Measurements from ENCODE around the gene HSPA1L.

HSPA1L gene

GRCh38 chr6:31762356-31762755, 52.7 kb downstream of the HSPA1L start, which contains the start of gene SAPCD1:
Gene SAPCD1 (plus strand): TSS chr6:31762656. CDS start chr6:31763055, 399 bp downstream.
- DNase-seq, result no peak

DNA sequence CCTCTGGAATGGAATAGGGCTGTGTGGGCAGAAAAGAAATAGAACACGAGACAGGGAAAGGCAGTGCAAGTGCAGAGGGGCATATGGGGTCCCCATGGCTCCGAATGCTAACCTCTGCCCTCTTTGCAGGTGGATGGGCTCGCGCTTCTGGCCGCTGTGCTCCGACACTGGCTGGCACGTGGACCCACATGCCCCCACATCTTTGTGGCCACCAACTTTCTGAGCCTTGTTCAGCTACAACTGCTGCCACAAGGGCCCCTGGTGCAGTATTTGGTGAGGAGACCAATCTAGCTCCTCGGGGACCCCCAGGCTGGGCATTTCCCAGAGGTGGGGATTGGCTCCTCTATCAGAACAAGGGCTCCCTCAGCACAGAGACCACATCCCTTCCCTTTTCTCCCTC, 53.7 kb downstream of the HSPA1L start:
- DNase-seq, result no peak

- DNase-seq, result no peak
Observed at GRCh38 chr6:31760790-31761189, 54.3 kb downstream of the HSPA1L start.

Data from NCI-H1105 (cell line).